Activated CD4-positive, alpha-beta T cell treated with anti-CD3 and anti-CD28 coated beads, Interleukin-2, amount 50 U/mL, for 1 hour (primary cell): ENCODE data around the gene CELF1.
"Not testable (repeated sequence)": the region's sequence is repeated elsewhere in the genome, so short reads cannot be mapped to it uniquely, and the experiment has no call there.

Experiments
- DNase-seq: peaks from one replicate; pipeline ENCODE4 v3.0.0-alpha.2; 2020

The CELF1 gene

GRCh38 chr11:47572715-47573255, 19.9 kb upstream of the CELF1 start:
- DNase-seq = no peak

GRCh38 chr11:47571895-47572294, 19.0 kb upstream of the CELF1 start:
- no peak for DNase-seq

GRCh38 chr11:47571357-47571729, 18.4 kb upstream of the CELF1 start:
- DNase-seq = no peak

- DNase-seq = no peak
Measured at GRCh38 chr11:47570651-47571356, 17.9 kb upstream of the CELF1 start.

- DNase-seq = no peak
Measured at GRCh38 chr11:47569646-47570045, 16.7 kb upstream of the CELF1 start.

- peak; percentile 6 for DNase-seq
Measured at GRCh38 chr11:47566149-47566698, 13.3 kb upstream of the CELF1 start.

- DNase-seq = peak; percentile 57
Measured at GRCh38 chr11:47565340-47566148, 12.6 kb upstream of the CELF1 start, which contains the start of gene PTPMT1. PTPMT1 (plus strand) TSS chr11:47565599; CDS start chr11:47565623, 24 bp downstream.

GRCh38 chr11:47564933-47565339, 12.0 kb upstream of the CELF1 start:
- no peak for DNase-seq

GRCh38 chr11:47564366-47564765, 11.4 kb upstream of the CELF1 start:
- not testable (repeated sequence) for DNase-seq

GRCh38 chr11:47562393-47562792, 9.5 kb upstream of the CELF1 start:
- DNase-seq = not testable (repeated sequence)

- no peak for DNase-seq
Measured at GRCh38 chr11:47560426-47560825, 7.5 kb upstream of the CELF1 start.

GRCh38 chr11:47558695-47559094, 5.8 kb upstream of the CELF1 start:
- DNase-seq = no peak

- not testable (repeated sequence) for DNase-seq
Measured at GRCh38 chr11:47557004-47557403, 4.1 kb upstream of the CELF1 start.

- DNase-seq = no peak
Measured at GRCh38 chr11:47553406-47553743, 443 bp upstream of the CELF1 start.

GRCh38 chr11:47552056-47552565, 821 bp downstream of the CELF1 start:
- peak; percentile 15 for DNase-seq

GRCh38 chr11:47551086-47551485, 1.8 kb downstream of the CELF1 start:
- no peak for DNase-seq

GRCh38 chr11:47550288-47551047, 2.5 kb downstream of the CELF1 start:
- no peak for DNase-seq

- DNase-seq = not testable (repeated sequence)
Measured at GRCh38 chr11:47546274-47546673, 6.7 kb downstream of the CELF1 start.

- DNase-seq = no peak
Measured at GRCh38 chr11:47545298-47545697, 7.6 kb downstream of the CELF1 start.

- DNase-seq = no peak
Measured at GRCh38 chr11:47541070-47541469, 11.9 kb downstream of the CELF1 start.

GRCh38 chr11:47539681-47540039, 13.3 kb downstream of the CELF1 start:
- no peak for DNase-seq

- no peak for DNase-seq
Measured at GRCh38 chr11:47538741-47539565, 14.0 kb downstream of the CELF1 start.
